Kidney (tissue), 14 donors: ENCODE measurements around the gene HOXD8. TPM values are rescaled to one million over a fixed set of nuclear protein-coding genes. Genes with fewer than 3 reads are reported as not detected.

ENCODE experiments used
- DNase-seq, 5 donors: peaks; one replicate each; pipeline ENCODE4 v3.0.0-alpha.2; 2013 to 2020
- FAIRE-seq: peaks from 2 replicates; lab custom pipeline; 2012; peaks lifted over from hg19 to GRCh38; lab: Jason Lieb, UNC
- H3K27ac ChIP-seq, 2 donors: one replicate each; pipeline ENCODE4 v1.7.0; 2013; ENCODE audit warnings: low read depth in 2 of 2, low read length in 2 of 2, inconsistent platforms in 1 of 2
- H3K27me3 ChIP-seq: one replicate; pipeline ENCODE4 v1.7.1; 2013; ENCODE audit warnings: low read length, inconsistent platforms; ENCODE audit not compliant: control insufficient read depth, insufficient read depth
- H3K36me3 ChIP-seq, 3 donors: one replicate each; pipeline versions ENCODE4 v1.7.0 to v1.7.1; 2013; ENCODE audit warnings: low read length in 3 of 3, control low read depth in 1 of 3, inconsistent platforms in 1 of 3; ENCODE audit not compliant: insufficient read depth in 3 of 3, control insufficient read depth in 2 of 3
- H3K4me1 ChIP-seq, 3 donors: one replicate each; pipeline versions ENCODE4 v1.7.0 to v1.7.1; 2013; ENCODE audit warnings: low read length in 3 of 3, inconsistent platforms in 1 of 3, low read depth in 1 of 3; ENCODE audit not compliant: control insufficient read depth in 2 of 3, insufficient read depth in 2 of 3
- H3K4me3 ChIP-seq, 3 donors: one replicate each; pipeline versions ENCODE4 v1.7.0 to v1.8.1; 2013; ENCODE audit warnings: low read length in 3 of 3, control low read depth in 1 of 3, inconsistent platforms in 1 of 3
- H3K9ac ChIP-seq, 3 donors: one replicate each; pipeline versions ENCODE4 v1.7.0 to v1.7.1; 2013; ENCODE audit warnings: low read length in 3 of 3, control low read depth in 1 of 3, inconsistent platforms in 1 of 3
- H3K9me3 ChIP-seq, 3 donors: one replicate each; pipeline versions ENCODE4 v1.7.0 to v1.7.1; 2013; ENCODE audit warnings: low read length in 3 of 3, control low read depth in 1 of 3, inconsistent platforms in 1 of 3; ENCODE audit not compliant: control insufficient read depth in 2 of 3, insufficient read depth in 1 of 3
- intact Hi-C: fragments of 100-400 bp; cut with DNase I; formaldehyde crosslinking; loops from one replicate; pipeline ENCODE4 v1.11.1; 2022
- polyA plus RNA-seq: library from polyadenylated mRNA; stranded (reverse); fragments of 350-450 nt; fragmentation: Illumina TruSeq; extraction: RNeasy Lipid Tissue Mini Kit (QIAGEN cat#74804); gene quantifications from one replicate; pipeline ENCODE4 v1.2.3, GENCODE V29; 2014; ENCODE audit warnings: low read depth, low replicate concordance; ENCODE audit not compliant: insufficient read depth
- total RNA-seq: library from RNA; stranded (reverse); fragmentation: NEBNext Ultra II Directional; extraction: Animal tissue kit (Norgen Biotek cat#: 25700); gene quantifications from one replicate; pipeline ENCODE4 v1.2.1, GENCODE V29; 2021
- TF ChIP-seq, protein P1 (sequence below): IDR thresholded peaks from 3 replicates; pipeline ENCODE4 v1.5.1; 2012; ENCODE audit warnings: mild to moderate bottlenecking, moderate library complexity, borderline replicate concordance; ENCODE audit not compliant: insufficient read depth; ENCODE audit errors: extremely low read depth
- donor health status: control.
- donor health status: control.
- donor health status: control.
- donor health status: control.
- donor health status: control.
- donor health status: DM: yes; HTN: yes; CAD: no.
- donor health status: Normal renal cell carcinoma (clear cell type).

The HOXD8 gene
- total and polyA plus RNA-seq, 2 donors from 2014 or later = 76.5 to 122 TPM

GRCh38 chr2:176089843-176090395, 39.6 kb upstream of the HOXD8 start:
- TF ChIP-seq, protein P1, sequence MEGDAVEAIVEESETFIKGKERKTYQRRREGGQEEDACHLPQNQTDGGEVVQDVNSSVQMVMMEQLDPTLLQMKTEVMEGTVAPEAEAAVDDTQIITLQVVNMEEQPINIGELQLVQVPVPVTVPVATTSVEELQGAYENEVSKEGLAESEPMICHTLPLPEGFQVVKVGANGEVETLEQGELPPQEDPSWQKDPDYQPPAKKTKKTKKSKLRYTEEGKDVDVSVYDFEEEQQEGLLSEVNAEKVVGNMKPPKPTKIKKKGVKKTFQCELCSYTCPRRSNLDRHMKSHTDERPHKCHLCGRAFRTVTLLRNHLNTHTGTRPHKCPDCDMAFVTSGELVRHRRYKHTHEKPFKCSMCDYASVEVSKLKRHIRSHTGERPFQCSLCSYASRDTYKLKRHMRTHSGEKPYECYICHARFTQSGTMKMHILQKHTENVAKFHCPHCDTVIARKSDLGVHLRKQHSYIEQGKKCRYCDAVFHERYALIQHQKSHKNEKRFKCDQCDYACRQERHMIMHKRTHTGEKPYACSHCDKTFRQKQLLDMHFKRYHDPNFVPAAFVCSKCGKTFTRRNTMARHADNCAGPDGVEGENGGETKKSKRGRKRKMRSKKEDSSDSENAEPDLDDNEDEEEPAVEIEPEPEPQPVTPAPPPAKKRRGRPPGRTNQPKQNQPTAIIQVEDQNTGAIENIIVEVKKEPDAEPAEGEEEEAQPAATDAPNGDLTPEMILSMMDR = no peak
- H3K27ac ChIP-seq = no peak overlapping the region
- intact Hi-C loops = loop anchor here (5.0 to 10.0 kb wide), 2 partner anchors 405 to 723 kb away; no protein-coding TSS in a partner anchor
- H3K4me3 ChIP-seq = no peak overlapping the region
- H3K27me3 ChIP-seq = peaks cover 90% of the 10 kb centered on the region
- no peaks in the 10 kb centered on the region for H3K9me3 ChIP-seq
- no peaks in the 10 kb centered on the region for H3K36me3 ChIP-seq
- H3K4me1 ChIP-seq = peaks cover 0 to 10% (median 0%) of the 10 kb centered on the region in 3 donors
- DNase-seq (no peak), FAIRE-seq (no peak)
- no peak overlapping the region for H3K9ac ChIP-seq

- Histone ChIP-seq H3K9ac (no peak overlapping the region), H3K4me3 (no peak overlapping the region), H3K27me3 (peaks cover 90% of the 10 kb centered on the region), H3K9me3 (no peaks in the 10 kb centered on the region), H3K4me1 (peaks cover 0 to 10% (median 0%) of the 10 kb centered on the region in 3 donors), H3K36me3 (no peaks in the 10 kb centered on the region), H3K27ac (no peak overlapping the region)
- FAIRE-seq = no peak
- intact Hi-C loops = loop anchor here (5.0 to 10.0 kb wide), 2 partner anchors 406 to 724 kb away; no protein-coding TSS in a partner anchor
- TF ChIP-seq, protein P1 = no peak
- no peak for DNase-seq
Observed at GRCh38 chr2:176090862-176091261, 38.6 kb upstream of the HOXD8 start.

DNA sequence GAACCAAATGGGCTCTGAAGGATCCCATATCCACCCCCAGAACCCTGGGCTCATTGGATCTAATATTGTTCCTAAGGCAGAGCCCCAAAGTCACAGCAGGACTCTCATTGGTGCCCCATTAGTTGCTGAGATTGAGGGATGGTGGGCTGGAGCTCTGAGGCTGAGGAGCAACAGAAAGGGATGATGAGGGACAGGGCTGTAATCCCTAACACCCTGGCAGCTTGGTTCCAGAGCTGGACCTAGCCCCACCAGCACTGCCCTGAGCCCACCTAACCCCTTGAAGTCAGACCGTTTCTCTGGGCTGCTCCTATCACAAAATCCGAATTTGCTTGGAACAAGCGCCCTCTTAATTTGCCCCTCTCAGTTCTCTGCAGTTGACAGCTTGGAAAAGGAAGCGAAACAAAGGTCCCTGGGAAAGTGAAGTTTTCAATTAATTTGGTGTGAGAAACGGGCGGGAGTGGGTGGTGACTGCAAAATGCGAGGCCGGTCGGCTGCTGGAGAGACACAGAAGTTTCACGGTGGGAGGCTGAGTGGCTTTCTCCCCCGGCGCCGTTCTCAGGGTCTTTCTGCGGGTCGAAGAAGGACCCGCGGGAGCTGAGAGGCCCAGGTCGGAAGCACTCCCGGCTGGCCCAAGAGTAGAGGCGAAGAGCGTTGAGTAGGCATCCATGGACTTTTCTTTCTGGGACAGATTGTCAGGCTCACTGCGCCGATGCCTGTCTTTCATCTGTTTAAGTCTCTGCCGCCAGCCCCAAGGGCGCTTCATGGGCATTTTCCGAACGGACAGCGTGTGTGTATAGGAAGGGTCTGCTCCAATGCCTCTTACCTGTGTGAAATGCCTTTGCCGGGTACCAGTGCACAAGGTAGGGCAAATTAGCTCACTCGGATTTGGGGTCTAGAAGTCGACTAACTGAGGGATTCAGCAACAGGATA, 37.9 kb upstream of the HOXD8 start:
- Histone ChIP-seq H3K27me3 (peaks cover 90% of the 10 kb centered on the region), H3K36me3 (no peaks in the 10 kb centered on the region), H3K4me1 (peaks cover 0 to 7% (median 2%) of the 10 kb centered on the region in 3 donors), H3K9me3 (no peaks in the 10 kb centered on the region), H3K27ac (no peak overlapping the region), H3K4me3 (no peak overlapping the region), H3K9ac (no peak overlapping the region)
- DNase-seq = peak in 2 of 5 donors; percentile 29 to 48
- no peak for FAIRE-seq
- TF ChIP-seq, protein P1 = no peak
- intact Hi-C loops = loop anchor here (5.0 to 10.0 kb wide), 2 partner anchors 407 to 724 kb away; no protein-coding TSS in a partner anchor
